ENCODE measurements around the gene TRIM56.
"Not testable (repeated sequence)": the region's sequence is repeated elsewhere in the genome, so short reads cannot be mapped to it uniquely, and the experiment has no call there.

TRIM56 gene

DNA sequence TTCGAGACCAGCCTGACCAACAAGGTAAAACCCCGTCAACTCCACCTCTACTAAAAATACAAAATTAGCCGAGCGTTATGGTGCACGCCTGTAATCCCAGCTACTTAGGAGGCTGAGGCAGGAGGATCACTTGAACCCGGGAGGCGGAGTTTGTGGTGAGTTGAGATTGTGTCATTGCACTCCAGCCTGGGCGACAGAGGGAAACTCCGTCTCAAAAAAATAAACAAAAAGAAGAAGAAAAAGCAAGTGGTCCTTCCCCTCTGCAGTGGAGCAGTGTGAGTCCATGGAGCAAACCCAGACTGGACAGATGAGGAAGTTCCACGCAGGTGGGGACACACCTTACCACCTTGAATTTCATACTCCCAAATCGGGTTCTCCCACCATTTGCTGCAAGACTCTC, 28.6 kb downstream of the TRIM56 start:
- no peak for DNase-seq (ENCODE audit: low read depth in 2 of 2)

GRCh38 chr7:101114492-101114891, 29.2 kb downstream of the TRIM56 start:
- DNase-seq (ENCODE audit: low read depth in 2 of 2): no peak

- no peak for DNase-seq (ENCODE audit: low read depth in 2 of 2)
Measured at GRCh38 chr7:101115215-101115614, 29.9 kb downstream of the TRIM56 start.

- DNase-seq (ENCODE audit: low read depth in 2 of 2): no peak
Measured at GRCh38 chr7:101116898-101117297, 31.6 kb downstream of the TRIM56 start.

DNA sequence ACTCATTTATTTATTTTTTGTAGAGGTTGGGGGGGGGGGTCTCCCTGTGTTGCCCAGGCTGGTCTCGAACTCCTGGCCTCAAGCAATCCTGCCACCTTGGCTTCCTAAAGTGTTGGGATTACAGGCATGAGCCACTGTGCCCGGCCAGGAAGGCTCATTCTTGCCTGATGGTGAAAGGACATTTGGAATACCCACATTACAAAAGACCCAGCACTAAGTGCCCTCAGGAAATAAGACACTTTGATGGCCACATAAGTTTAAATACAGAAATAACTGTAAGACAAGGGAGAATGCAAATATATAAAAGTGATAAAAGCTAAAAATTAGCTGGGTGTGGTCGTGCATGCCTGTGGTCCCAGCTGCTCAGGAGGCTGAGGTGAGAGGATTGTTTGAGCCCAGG, 33.6 kb downstream of the TRIM56 start:
- DNase-seq (ENCODE audit: low read depth in 2 of 2): no peak

DNA sequence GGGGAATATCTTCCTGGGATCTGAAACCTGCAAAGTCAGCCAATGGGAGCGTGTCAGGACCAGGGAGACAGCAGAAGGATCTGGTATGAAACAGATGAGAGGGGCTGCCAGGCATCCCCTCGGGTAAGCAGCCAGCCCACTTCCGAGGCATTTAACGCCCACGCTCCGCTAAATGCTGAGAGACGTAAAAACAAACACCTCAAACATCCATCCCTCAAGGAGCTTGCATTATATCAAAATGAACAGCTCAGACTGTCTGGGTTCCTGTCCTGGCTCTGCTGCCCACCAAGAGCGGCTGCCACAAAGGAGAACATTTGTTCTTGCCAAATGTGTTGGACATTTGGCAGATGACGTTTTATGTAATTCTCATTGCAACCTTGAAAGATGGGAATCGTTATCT, 34.6 kb downstream of the TRIM56 start:
- no peak for DNase-seq (ENCODE audit: low read depth in 2 of 2)

DNA sequence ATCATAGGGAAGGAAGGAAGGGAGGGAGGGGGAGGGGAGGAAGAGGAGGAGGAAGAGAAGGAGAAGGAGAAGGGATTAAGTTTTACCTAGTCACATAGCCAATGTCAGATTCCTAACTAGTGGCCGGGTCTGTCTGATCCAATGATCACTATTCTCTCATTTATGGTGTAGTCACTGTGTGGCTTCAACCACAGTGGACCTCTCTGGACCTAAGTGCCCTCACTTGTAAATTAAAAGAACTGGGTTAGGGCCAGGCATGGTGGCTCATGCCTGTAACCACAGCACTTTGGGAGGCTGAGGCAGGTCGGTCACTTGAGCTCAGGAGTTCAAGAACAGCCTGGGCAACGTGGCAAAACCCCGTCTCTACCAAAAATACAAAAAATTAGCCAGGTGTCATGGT, 35.0 kb downstream of the TRIM56 start:
- no peak for DNase-seq (ENCODE audit: low read depth in 2 of 2)

DNA sequence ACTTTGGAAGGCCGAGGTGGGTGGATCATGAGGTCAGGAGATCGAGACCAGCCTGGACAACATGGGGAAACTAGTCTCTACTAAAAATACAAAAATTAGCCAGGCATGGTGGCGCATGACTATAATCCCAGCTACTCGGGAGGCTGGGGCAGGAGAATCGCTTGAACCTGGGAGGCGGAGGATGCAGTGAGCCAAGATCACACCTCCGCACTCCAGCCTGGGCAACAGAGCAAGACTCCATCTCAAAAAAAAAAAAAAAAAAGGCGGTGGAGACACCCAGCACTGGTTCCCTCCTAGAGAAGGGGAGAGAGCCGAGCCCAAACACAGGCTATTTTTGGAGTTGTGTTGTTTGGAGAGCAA, 36.3 kb downstream of the TRIM56 start:
- DNase-seq (ENCODE audit: low read depth in 2 of 2): not testable (repeated sequence)

DNA sequence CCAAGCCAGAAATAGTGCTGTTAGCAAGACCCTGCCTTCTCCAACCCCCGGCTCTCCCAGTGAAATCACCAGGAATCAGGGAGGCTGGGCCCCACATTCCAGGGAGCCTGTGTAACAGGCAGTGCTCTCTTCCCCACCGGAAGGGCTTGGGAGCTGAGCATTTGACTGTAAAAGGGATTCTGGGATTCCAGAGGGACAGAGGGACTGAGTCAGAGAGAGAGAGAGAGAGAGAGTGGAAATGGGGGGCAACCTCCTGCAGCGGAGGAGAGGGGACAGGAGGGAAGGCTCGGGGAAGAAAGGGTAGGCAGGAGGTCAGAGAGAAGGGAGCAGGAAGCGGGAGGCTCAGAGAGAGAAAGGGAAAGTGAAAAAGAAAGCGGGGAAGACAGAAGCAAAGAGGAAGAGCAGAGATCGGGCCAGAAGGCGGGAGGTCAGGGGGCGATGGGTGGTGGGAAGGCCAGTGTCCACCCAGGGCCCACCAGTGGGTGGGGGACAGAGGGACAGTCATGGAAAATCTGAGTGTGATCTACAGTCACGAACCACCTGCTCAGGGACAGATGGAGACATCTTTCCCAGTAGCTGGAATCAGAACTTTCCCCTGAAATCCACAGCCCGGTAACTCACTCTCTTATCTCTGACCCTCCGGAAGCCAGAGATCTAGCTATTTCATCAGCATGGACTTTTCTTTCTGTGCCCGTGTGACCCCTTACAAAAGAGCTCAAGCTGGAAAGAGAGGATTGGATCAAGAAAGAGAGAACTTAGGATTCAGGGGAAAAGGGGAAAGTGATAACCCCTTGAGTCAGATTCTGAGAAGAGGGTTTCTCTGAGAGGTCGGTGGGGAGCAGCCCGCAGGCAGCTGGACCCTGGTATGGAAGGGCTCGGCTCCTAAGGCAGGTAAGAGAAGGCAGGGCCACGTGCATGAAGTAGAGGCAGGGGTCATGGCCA, 37.0 kb downstream of the TRIM56 start:
- peak; percentile 98 to 99 for DNase-seq (ENCODE audit: low read depth in 2 of 2)

DNA sequence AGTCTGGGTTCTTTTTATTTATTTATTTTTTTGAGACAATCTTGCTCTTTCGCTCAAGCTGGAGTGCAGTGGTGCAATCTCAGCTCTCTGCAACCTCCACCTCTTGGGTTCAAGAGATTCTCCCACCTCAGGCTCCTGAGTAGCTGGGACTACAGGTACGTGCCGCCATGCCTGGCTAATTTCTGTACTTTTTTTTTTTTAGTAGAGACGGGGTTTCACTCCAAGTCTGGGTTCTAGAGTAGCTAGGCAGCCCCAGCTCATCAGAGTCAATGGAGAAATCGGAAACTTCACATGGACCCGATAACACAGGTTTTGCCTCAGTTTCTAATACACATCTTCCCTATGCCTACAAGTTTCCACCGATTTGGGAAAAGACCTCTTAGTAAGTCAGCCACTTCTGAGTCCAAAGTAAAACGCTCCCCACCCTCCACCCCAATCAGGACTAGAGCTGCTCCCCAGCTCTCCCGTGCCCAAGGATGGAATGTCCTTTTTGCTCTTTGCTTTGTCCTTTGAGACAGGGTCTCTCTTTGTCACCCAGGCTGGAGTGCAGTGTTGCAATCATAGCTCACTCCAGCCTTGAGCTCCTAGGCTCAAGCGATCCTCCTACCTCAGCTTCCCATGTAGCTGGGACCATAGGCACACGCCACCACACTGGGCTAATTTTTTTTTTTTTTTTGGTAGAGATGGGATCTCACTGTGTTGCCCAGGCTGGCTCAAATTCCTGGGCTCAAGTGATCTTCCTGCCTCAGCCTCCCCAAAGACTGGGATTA, 37.8 kb downstream of the TRIM56 start:
- no peak for DNase-seq (ENCODE audit: low read depth in 2 of 2)

GRCh38 chr7:101123703-101124068, 38.4 kb downstream of the TRIM56 start:
- no peak for DNase-seq (ENCODE audit: low read depth in 2 of 2)

DNA sequence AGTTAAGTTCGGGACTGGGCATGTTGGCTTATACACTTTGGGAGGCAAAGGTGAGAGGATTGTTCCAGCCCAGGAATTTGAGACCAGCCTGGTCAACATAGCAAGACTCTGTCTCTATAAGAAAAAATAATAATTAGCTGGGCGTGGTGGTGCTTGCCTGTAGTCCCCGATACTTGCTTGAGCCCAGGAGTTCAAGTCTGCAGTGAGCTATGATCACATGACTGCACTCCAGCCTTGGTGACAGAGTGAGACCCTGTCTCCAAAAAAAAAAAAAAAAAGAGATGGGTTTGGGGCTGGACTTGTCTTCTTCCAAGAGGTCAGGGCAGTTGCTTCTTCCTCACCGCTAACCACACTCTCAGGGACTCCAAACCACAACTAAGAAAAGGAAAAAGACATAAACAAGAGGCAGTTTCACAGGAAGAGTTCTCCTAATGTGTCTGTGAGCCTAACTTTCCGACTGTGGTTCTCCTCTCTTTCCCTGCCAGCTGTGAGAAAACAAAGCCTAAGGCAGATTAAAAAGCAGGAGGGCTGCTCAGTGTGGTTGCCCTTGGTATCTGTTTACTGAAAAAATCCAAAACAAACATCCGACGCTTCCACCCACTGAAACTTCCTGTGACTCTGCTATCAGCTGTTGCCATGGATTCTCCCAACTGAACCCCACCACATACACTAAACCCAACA, 39.2 kb downstream of the TRIM56 start:
- DNase-seq (ENCODE audit: low read depth in 2 of 2): no peak

DNA sequence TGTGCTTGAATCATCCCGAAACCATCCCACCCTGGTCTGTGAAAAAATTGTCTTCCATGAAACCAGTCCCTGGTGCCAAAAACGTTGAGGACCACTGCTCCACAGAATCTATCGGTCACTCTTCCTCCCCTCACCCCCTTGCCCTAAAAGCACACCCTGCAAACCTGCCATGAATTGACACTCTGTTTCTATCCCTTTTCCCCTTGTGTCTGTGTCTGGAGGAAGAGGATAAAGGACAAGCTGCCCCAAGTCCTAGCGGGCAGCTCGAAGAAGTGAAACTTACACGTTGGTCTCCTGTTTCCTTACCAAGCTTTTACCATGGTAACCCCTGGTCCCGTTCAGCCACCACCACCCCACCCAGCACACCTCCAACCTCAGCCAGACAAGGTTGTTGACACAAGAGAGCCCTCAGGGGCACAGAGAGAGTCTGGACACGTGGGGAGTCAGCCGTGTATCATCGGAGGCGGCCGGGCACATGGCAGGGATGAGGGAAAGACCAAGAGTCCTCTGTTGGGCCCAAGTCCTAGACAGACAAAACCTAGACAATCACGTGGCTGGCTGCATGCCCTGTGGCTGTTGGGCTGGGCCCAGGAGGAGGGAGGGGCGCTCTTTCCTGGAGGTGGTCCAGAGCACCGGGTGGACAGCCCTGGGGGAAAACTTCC, 40.8 kb downstream of the TRIM56 start:
- DNase-seq (ENCODE audit: low read depth in 2 of 2): peak in 1 of 2 experiments; percentile 54

GRCh38 chr7:101126651-101127459, 41.6 kb downstream of the TRIM56 start, which contains the start of gene SERPINE1:
SERPINE1 (plus strand) TSS chr7:101127104; CDS start chr7:101128394, 1,290 bp downstream.
- DNase-seq (ENCODE audit: low read depth in 2 of 2): peak; percentile 99

DNA sequence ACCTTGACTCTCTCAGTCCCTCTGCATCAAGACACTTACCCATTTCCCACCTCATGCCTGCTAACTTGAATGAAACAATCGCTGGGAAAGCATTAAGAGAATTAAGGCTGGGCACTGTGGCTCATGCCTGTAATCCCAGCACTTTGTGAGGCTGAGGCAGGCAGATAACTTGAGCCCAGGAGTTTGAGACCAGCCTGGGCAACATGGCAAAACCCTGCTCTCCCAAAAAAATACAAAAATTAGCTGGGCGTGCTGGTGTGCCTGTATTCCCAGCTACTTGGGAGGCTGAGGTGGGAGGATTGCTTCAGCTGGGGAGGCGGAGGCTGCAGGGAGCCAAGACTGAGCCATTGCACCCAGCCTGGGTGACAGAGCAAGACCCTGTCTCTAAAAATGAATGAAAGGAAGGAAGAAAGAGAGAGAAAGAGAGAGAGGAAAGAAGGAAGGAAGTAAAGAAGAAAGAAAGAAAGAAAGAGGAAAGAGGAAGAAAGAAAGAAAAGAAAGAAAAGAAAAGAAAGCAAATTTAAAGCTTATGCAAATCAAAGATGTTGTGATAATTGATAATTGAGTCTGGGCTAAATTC, 42.3 kb downstream of the TRIM56 start:
- DNase-seq (ENCODE audit: low read depth in 2 of 2): no peak

- DNase-seq (ENCODE audit: low read depth in 2 of 2): no peak
Measured at GRCh38 chr7:101128040-101128834, 43.0 kb downstream of the TRIM56 start.

DNA sequence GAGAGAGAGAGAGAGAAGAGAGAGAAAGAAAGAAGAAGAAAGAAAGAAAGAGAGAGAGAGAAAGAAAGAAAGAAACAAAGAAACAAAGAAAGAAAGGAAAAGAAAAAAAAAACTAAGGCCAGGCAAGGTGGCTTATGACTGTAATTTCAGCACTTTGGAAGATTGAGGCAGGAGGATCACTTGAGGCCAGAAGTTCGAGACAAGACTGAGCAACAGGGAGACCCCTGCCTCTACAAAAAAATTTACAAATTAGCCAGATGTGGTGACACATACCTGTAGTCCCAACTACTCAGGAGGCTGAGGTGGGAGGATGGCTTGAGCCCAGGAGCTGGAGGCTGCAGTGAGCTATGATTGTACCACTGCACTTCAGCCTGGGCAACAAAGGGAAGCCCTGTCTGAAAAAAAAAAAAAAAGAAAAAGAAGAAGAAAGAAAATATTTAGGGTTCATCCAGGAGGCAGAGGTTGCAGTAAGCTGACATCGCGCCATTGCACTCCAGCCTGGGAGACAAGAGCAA, 44.4 kb downstream of the TRIM56 start:
- no peak for DNase-seq (ENCODE audit: low read depth in 2 of 2)

DNA sequence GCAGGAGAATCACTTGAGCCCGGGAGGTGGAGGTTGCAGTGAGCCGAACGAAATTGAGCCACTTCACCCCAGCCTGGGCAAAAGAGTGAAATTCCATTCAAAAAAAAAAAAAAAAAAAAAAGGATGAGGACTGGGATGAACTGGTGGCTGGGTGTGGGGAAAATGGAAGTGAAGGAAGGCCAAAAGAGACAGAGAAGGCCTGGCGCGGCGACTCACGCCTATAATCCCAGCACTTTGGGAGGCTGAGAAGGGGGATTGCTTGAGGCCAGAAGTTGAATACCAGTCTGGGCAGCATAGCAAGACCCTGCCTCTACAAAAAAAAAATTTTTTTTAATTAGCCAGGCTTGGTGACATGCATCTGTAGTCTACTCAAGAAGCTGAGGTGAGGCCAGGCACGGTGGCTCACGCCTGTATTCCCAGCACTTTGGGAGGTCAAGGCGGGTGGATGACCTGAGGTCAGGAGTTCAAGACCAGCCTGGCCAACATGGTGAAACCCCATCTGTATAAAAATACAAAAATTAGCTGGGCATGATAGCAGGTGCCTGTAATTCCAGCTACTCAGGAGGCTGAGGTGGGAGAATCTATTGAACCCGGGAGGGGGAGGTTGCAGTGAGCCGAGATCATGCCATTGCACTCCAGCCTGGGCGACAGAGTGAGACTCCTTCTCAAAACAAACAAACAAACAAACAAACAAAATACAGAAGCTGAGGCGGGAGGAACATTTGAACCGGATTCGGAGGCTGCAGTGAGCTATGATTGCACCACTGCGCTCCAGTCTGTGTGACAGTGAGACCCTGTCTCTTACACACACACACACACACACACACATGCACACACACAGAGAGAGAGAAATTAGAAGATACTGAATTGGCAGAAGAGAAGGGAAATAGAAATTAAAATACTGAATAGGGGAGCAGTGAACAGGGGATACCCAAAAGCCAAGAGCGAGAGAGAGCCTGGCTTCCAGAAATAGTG, 47.6 kb downstream of the TRIM56 start:
- not testable (repeated sequence) for DNase-seq (ENCODE audit: low read depth in 2 of 2)

Measured in fibroblast of skin of left biceps (primary cell).